Measurements from ENCODE around the gene FAM98B. TPM values are rescaled to one million over a fixed set of nuclear protein-coding genes. Genes with fewer than 3 reads are reported as not detected.

FAM98B gene
- total and polyA plus RNA-seq, 2 of the 8 experiments (the other 6 are each of a cell fraction or from before 2014, with no cell fraction given) = 5.9 to 48.4 TPM

DNA sequence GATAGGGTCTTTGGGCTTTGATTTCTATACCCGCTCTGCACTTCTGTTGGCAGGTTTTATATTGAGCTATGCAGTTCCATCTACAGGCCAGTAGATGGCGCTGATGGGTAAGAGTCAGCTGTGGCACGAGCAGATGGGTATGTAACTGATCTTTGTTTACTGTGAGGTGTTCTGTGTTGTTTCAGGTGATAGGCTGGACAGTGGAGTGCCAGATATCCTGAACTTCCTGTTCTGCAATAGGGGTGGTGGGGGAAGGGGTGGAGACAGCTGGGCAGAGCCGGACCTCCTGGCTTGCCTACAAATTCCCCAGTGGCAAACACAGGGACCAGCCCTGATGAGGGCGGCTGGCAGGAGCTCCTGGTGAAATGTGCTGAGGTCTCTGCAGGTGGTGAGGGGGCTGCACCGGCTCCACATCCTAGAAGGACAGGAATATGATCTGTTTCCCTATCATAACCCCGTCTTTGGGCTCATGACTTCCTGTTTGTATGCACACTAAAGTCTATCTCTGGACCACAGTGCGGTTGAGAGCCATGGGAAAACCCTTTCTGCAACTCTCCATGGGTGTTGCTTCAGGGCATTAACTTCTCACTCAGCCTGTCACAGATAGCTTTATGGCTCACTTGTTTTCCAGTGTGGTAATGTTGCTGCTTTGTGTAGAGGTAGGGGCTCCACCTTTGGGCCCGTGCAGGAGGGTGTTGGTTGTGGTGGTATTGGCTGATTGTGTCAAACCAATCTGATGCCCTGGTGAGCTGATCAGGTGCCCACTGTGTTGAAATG, 13.4 kb upstream of the FAM98B start (continued):
- TF ChIP-seq CTBP2 (IDR thresholded peaks at IDR 0.05; ENCODE audit: borderline replicate concordance, insufficient read depth, insufficient read length, low read length) (no peak), CEBPB (IDR thresholded peaks at IDR 0.05; ENCODE audit: low read depth, low read length) (no peak), CBX5 (IDR thresholded peaks at IDR 0.05; ENCODE audit: low read depth, low read length) (no peak), JUN (IDR thresholded peaks at IDR 0.05; ENCODE audit: low read depth, low read length) (no peak), ASH2L (IDR thresholded peaks at IDR 0.05; ENCODE audit: low read length) (no peak), HDAC2 (IDR thresholded peaks at IDR 0.05; ENCODE audit: borderline replicate concordance in 1 of 2, low read depth in 2 of 2, low read length in 2 of 2) (0 out of 4 replicates have a peak, but pooled peaks of 1 of the 2 experiments have one; percentile 20), SP4 (IDR thresholded peaks at IDR 0.05; ENCODE audit: low read length) (no peak), RNF2 (IDR thresholded peaks at IDR 0.05; ENCODE audit: borderline replicate concordance, low read depth, low read length, missing control alignments, poor library complexity, severe bottlenecking) (no peak), SIN3A (conservative IDR thresholded peaks at IDR 0.05 in 1 of 2, IDR thresholded peaks at IDR 0.05 in 1 of 2; ENCODE audit: low read depth in 1 of 2, low read length in 2 of 2) (no peak; a peak in 1 of 4 replicates), EP300 (IDR thresholded peaks at IDR 0.05; ENCODE audit: borderline replicate concordance in 1 of 2, low read depth in 2 of 2, low read length in 2 of 2) (peak in 1 of 2 experiments; percentile 44; a peak in 1 of 3 replicates), HDAC6 (IDR thresholded peaks at IDR 0.05; ENCODE audit: low read depth, low read length) (no peak), TCF12 (IDR thresholded peaks at IDR 0.05; ENCODE audit: low read depth, low read length) (0 out of 2 replicates have a peak, but pooled peaks have one; percentile 70), CHD2 (IDR thresholded peaks at IDR 0.05; ENCODE audit: low read length) (no peak), RAD21 (IDR thresholded peaks at IDR 0.05 in 1 of 2, conservative IDR thresholded peaks at IDR 0.05 in 1 of 2; ENCODE audit: low read depth in 2 of 2, low read length in 2 of 2) (peak; percentile 82 to 91), SP1 (IDR thresholded peaks at IDR 0.05; ENCODE audit: low read depth, low read length) (peak; percentile 31; the same call in 1 of the 2 replicates), CBX8 (IDR thresholded peaks at IDR 0.05; ENCODE audit: borderline replicate concordance, low read depth, low read length) (no peak), POU5F1 (IDR thresholded peaks at IDR 0.05; ENCODE audit: low read depth, low read length) (no peak)
- TF ChIP-seq, protein P1, sequence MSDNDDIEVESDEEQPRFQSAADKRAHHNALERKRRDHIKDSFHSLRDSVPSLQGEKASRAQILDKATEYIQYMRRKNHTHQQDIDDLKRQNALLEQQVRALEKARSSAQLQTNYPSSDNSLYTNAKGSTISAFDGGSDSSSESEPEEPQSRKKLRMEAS (IDR thresholded peaks at IDR 0.05) = peak; percentile 52; the same call in 1 of the 2 replicates
- TF ChIP-seq, protein P2, sequence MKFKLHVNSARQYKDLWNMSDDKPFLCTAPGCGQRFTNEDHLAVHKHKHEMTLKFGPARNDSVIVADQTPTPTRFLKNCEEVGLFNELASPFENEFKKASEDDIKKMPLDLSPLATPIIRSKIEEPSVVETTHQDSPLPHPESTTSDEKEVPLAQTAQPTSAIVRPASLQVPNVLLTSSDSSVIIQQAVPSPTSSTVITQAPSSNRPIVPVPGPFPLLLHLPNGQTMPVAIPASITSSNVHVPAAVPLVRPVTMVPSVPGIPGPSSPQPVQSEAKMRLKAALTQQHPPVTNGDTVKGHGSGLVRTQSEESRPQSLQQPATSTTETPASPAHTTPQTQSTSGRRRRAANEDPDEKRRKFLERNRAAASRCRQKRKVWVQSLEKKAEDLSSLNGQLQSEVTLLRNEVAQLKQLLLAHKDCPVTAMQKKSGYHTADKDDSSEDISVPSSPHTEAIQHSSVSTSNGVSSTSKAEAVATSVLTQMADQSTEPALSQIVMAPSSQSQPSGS (IDR thresholded peaks at IDR 0.05; ENCODE audit: low read length) = no peak
- TF ChIP-seq, protein P3, sequence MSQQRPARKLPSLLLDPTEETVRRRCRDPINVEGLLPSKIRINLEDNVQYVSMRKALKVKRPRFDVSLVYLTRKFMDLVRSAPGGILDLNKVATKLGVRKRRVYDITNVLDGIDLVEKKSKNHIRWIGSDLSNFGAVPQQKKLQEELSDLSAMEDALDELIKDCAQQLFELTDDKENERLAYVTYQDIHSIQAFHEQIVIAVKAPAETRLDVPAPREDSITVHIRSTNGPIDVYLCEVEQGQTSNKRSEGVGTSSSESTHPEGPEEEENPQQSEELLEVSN (IDR thresholded peaks at IDR 0.05) = no peak
